Keratinocyte (primary cell): ENCODE data around the gene GSC2. TPM values are rescaled to one million over a fixed set of nuclear protein-coding genes. Genes with fewer than 3 reads are reported as not detected.

Experiments
- DNase-seq: peaks from one replicate; pipeline ENCODE4 v3.0.0-alpha.2; 2011; ENCODE audit warnings: low read depth, missing footprints, low spot score
- FAIRE-seq: peaks from 2 replicates; lab custom pipeline; 2011; peaks lifted over from hg19 to GRCh38; lab: Jason Lieb, UNC
- H2AFZ ChIP-seq: 2 replicates; pipeline ENCODE4 v1.6.0; 2012; ENCODE audit warnings: low read length, control low read depth, inconsistent platforms; ENCODE audit not compliant: control insufficient read depth
- H3K27ac ChIP-seq: 2 replicates; pipeline ENCODE4 v1.5.1; 2011; ENCODE audit warnings: low read length; ENCODE audit not compliant: control insufficient read depth, insufficient read depth
- H3K27me3 ChIP-seq: 3 replicates; pipeline ENCODE4 v1.6.0; 2011; ENCODE audit warnings: low read length; ENCODE audit not compliant: control insufficient read depth, insufficient read depth; ENCODE audit errors: extremely low read depth
- H3K36me3 ChIP-seq, 2 experiments: 2 replicates in 1 of 2; 3 replicates in 1 of 2; pipeline ENCODE4 v1.5.1; 2011; ENCODE audit warnings: low read length in 2 of 2, mild to moderate bottlenecking in 1 of 2; ENCODE audit not compliant: control insufficient read depth in 2 of 2, insufficient read depth in 2 of 2; ENCODE audit errors: extremely low read depth in 1 of 2
- H3K4me1 ChIP-seq: 3 replicates; pipeline ENCODE4 v1.5.1; 2011; ENCODE audit warnings: low read length; ENCODE audit not compliant: control insufficient read depth, insufficient read depth; ENCODE audit errors: extremely low read depth
- H3K4me2 ChIP-seq: 3 replicates; pipeline ENCODE4 v1.6.0; 2011; ENCODE audit warnings: low read depth, low read length; ENCODE audit not compliant: control insufficient read depth, insufficient read depth; ENCODE audit errors: extremely low read depth
- H3K4me3 ChIP-seq, 3 experiments: fragments of 200-600 bp in 1 of 3; sonication (generic) in 1 of 3; 2 replicates in 2 of 3; 3 replicates in 1 of 3; pipeline ENCODE4 v1.5.1; 2011 to 2016; ENCODE audit warnings: low read length in 3 of 3, mild to moderate bottlenecking in 3 of 3, control low read depth in 2 of 3, inconsistent platforms in 1 of 3, low read depth in 1 of 3, mixed read lengths in 1 of 3, mixed run types in 1 of 3, moderate library complexity in 1 of 3; ENCODE audit not compliant: control insufficient read depth in 2 of 3, insufficient read depth in 2 of 3; ENCODE audit errors: extremely low read depth in 1 of 3
- H3K79me2 ChIP-seq: 2 replicates; pipeline ENCODE4 v1.6.0; 2012; ENCODE audit warnings: low read length; ENCODE audit not compliant: control insufficient read depth, insufficient read depth
- H3K9ac ChIP-seq: 3 replicates; pipeline ENCODE4 v1.6.0; 2011; ENCODE audit warnings: low read length; ENCODE audit not compliant: control insufficient read depth, insufficient read depth; ENCODE audit errors: extremely low read depth
- H3K9me1 ChIP-seq: 3 replicates; pipeline ENCODE4 v1.6.0; 2011; ENCODE audit warnings: low read length; ENCODE audit not compliant: control insufficient read depth, insufficient read depth; ENCODE audit errors: extremely low read depth
- H3K9me3 ChIP-seq: 2 replicates; pipeline ENCODE4 v1.5.1; 2012; ENCODE audit warnings: low read depth, low read length; ENCODE audit not compliant: control insufficient read depth
- H4K20me1 ChIP-seq: 3 replicates; pipeline ENCODE4 v1.6.0; 2011; ENCODE audit warnings: low read length; ENCODE audit not compliant: control insufficient read depth, insufficient read depth; ENCODE audit errors: extremely low read depth
- EZH2 ChIP-seq: IDR thresholded peaks from one replicate; pipeline ENCODE4 v1.6.1; 2012; ENCODE audit warnings: inconsistent platforms, mild to moderate bottlenecking, low read length, moderate library complexity
- dilution Hi-C: fragments of 300-500 bp; cut with MboI; formaldehyde crosslinking; loops from one replicate; pipeline ENCODE4 v1.7.0; 2020; ENCODE audit warnings: low sequenced_read_pairs; ENCODE audit not compliant: extremely low pct_ligation_motif_present
- polyA plus RNA-seq, 5 experiments: library from polyadenylated mRNA; depleted of rRNA in 3 of 5; stranded (reverse) in 3 of 5; stranded (forward) in 1 of 5; unstranded in 1 of 5; fragments of >200 nt; gene quantifications; 1 replicate in 1 of 5; 2 replicates in 3 of 5; 3 replicates in 1 of 5; pipeline versions ENCODE4 v1.2.1 to v1.2.3, GENCODE V29; 2011 to 2012; ENCODE audit warnings: missing spikeins in 2 of 5, low read depth in 1 of 5, low replicate concordance in 1 of 5
- TF ChIP-seq, protein P1 (sequence below), 3 experiments: IDR thresholded peaks in 1 of 3; conservative IDR thresholded peaks in 1 of 3; optimal IDR thresholded peaks in 1 of 3; 2 replicates in 2 of 3; 3 replicates in 1 of 3; pipeline versions ENCODE3 to v1.5.1; 2011; ENCODE audit warnings: low read length in 3 of 3, mild to moderate bottlenecking in 3 of 3, moderate library complexity in 2 of 3, control low read depth in 1 of 3, inconsistent platforms in 1 of 3; ENCODE audit not compliant: insufficient read depth in 2 of 3; ENCODE audit errors: extremely low read depth in 1 of 3

GSC2 gene
- polyA plus RNA-seq, 1 donor (not counting 4 experiments of a cell fraction or from before 2014, with no cell fraction given): not detected

DNA sequence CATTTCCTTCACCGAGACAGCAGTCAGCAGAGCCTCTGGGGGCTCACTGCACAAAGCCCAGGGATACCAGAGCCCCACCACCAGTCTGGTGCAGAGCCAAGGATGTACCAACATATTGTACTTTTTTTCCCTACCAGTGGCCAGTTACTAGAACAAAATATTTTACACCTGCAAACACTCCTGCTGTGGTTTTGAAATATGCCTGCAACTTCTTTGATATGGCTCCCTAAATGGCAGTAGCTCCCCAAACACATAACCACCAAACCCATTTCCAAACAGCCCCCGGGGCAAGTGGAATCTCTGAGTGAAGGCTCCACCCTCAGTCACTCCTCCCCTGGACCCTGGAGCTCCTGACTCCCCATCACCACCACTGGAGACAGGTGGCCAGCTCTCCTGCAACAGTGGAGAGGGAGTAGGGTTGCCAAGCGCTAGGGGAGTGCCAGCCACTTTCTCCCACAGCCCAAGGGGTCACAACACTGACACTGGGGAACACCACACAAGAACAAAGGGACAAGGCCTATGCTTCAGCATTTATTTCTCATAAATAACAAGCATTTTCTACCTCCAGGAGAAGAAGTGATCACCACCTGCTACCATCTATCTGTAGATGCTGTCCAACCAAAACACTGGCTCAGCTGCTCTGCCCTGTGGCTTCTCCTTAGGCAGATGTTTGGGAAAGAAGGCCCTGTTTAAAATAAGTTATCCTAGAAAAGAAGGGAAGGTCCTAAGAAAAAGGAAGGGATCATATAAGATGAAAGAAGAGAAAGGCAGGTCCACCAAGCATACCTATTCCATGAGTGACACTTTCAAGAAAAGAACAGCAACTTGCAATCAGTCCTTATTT, 43.0 kb downstream of the GSC2 start:
- Histone ChIP-seq H4K20me1 (peaks cover 48% of the 10 kb centered on the region), H3K9me3 (no peaks in the 10 kb centered on the region), H3K9ac (no peak overlapping the region), H3K4me1 (peaks cover 19% of the 10 kb centered on the region), H3K27me3 (no peaks in the 10 kb centered on the region), H3K4me3 (no peak overlapping the region), H3K36me3 (peaks cover 6 to 10% of the 10 kb centered on the region in 2 experiments), H3K4me2 (no peak overlapping the region), H2AFZ (no peak overlapping the region), H3K9me1 (peaks cover 2% of the 10 kb centered on the region), H3K27ac (no peak overlapping the region), H3K79me2 (peaks cover 83% of the 10 kb centered on the region)
- FAIRE-seq (no peak), DNase-seq (no peak)
- TF ChIP-seq, protein P1, sequence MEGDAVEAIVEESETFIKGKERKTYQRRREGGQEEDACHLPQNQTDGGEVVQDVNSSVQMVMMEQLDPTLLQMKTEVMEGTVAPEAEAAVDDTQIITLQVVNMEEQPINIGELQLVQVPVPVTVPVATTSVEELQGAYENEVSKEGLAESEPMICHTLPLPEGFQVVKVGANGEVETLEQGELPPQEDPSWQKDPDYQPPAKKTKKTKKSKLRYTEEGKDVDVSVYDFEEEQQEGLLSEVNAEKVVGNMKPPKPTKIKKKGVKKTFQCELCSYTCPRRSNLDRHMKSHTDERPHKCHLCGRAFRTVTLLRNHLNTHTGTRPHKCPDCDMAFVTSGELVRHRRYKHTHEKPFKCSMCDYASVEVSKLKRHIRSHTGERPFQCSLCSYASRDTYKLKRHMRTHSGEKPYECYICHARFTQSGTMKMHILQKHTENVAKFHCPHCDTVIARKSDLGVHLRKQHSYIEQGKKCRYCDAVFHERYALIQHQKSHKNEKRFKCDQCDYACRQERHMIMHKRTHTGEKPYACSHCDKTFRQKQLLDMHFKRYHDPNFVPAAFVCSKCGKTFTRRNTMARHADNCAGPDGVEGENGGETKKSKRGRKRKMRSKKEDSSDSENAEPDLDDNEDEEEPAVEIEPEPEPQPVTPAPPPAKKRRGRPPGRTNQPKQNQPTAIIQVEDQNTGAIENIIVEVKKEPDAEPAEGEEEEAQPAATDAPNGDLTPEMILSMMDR (optimal IDR thresholded peaks at IDR 0.05 in 1 of 3, IDR thresholded peaks at IDR 0.05 in 1 of 3, conservative IDR thresholded peaks at IDR 0.05 in 1 of 3; ENCODE audit: extremely low read depth in 1 of 3, insufficient read depth in 2 of 3, low read length in 3 of 3): no peak
- TF ChIP-seq EZH2: no peak
- dilution Hi-C loops: no loop called here

DNA sequence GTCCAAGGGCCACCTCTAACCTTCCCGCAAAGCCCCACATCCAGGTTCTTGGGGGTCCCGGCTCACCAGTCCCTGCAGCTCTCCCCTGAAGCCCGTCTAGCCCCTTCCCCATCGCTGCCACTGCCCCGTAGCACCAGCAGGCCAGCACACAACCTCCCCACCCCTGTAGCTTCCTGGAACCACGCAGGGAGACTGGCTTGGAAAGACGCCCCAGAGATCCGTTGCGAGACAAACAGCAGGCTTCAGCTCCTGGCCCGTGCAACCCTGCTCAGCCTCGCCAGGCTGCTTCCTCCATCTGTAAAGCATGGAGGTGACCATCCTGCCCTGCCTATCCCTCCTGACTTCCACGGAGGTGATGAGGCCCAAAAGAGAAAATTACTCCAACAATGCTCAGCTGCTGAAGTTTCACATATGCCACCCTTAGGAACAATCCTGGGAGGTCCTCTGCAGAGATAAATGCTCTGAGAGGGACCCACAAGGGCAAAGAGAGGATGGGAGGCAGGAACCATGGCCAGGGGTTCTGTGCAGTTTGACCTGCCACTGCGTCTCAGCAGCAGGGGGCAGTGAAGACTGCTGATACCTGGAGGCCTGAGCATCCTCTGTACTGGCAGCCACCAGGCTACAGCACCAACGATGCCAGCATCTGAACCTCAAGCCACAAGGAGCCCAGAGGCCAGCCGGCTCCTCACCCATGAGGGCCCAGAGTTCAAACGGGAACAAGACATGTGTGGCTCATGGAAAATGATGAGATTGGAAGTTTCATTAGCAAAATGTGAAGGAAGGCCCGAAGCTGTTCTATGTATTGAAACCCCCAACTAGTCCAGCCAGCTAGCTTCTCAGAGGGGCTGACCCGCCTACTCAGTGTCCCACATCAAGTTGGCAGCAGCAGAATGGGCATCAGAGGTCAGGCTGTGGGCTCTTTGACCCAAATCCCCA, 44.0 kb downstream of the GSC2 start:
- FAIRE-seq (no peak), DNase-seq (no peak)
- Histone ChIP-seq H3K27ac (no peak overlapping the region), H2AFZ (no peak overlapping the region), H3K27me3 (no peaks in the 10 kb centered on the region), H3K4me2 (no peak overlapping the region), H3K79me2 (peaks cover 87% of the 10 kb centered on the region), H4K20me1 (peaks cover 47% of the 10 kb centered on the region), H3K9ac (no peak overlapping the region), H3K9me3 (no peaks in the 10 kb centered on the region), H3K4me1 (peaks cover 19% of the 10 kb centered on the region), H3K9me1 (peaks cover 2% of the 10 kb centered on the region), H3K36me3 (peaks cover 2 to 10% of the 10 kb centered on the region in 2 experiments), H3K4me3 (no peak overlapping the region)
- dilution Hi-C loops: no loop called here
- TF ChIP-seq, protein P1 (optimal IDR thresholded peaks at IDR 0.05 in 1 of 3, IDR thresholded peaks at IDR 0.05 in 1 of 3, conservative IDR thresholded peaks at IDR 0.05 in 1 of 3; ENCODE audit: extremely low read depth in 1 of 3, insufficient read depth in 2 of 3, low read length in 3 of 3): peak; percentile 46 to 72 (median 53)
- no peak for TF ChIP-seq EZH2
